Measurements from ENCODE around the gene COMMD4.

The COMMD4 gene

DNA sequence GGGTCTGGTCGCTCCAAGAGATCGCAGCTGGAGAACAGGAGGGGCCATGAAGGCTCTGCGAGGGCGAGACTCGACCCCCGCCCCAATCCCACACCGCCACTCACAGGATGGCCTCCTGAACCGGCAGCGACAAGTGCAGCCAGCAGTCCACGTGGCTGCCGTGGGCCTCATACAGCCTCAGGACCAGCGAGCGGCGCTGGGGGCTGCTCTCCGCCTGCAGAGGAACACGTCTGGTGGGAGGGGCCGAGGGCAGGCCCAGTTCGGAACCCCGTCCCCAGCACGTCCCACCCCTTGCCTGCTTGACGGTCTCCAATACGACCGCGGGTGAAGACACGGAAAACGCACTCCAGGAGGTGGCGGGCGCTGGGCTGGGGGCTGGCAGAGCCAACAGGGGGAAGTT is 20.1 kb downstream of the COMMD4 start:
- no peak for DNase-seq (ENCODE audit: extremely low read depth, low read depth)
- TF ChIP-seq, protein P1, sequence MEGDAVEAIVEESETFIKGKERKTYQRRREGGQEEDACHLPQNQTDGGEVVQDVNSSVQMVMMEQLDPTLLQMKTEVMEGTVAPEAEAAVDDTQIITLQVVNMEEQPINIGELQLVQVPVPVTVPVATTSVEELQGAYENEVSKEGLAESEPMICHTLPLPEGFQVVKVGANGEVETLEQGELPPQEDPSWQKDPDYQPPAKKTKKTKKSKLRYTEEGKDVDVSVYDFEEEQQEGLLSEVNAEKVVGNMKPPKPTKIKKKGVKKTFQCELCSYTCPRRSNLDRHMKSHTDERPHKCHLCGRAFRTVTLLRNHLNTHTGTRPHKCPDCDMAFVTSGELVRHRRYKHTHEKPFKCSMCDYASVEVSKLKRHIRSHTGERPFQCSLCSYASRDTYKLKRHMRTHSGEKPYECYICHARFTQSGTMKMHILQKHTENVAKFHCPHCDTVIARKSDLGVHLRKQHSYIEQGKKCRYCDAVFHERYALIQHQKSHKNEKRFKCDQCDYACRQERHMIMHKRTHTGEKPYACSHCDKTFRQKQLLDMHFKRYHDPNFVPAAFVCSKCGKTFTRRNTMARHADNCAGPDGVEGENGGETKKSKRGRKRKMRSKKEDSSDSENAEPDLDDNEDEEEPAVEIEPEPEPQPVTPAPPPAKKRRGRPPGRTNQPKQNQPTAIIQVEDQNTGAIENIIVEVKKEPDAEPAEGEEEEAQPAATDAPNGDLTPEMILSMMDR (IDR thresholded peaks at IDR 0.05; ENCODE audit: low read depth, low read length), result no peak

DNA sequence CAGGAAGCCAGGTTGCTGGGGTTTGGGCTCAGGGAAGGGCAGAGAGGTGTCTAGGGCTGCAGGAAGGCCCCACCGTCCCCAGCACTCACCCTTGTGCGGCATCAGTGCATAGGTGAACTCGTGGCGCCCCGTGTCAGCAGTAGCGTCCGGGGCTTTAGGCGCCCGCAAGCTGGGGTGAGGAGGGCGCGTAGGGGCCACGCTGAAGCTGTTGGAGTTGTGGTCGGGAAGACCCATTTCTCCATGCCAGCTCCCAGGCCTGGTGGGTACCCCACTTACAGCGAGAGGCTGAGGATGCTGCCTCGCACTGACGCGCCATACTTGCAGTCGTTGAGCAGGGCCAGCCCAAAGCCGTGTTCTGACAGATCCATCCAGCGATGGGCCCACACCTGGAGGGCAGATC is 20.7 kb downstream of the COMMD4 start:
- TF ChIP-seq, protein P1 (IDR thresholded peaks at IDR 0.05; ENCODE audit: low read depth, low read length), result no peak
- no peak for DNase-seq (ENCODE audit: extremely low read depth, low read depth)

GRCh38 chr15:75357976-75358673 is 22.3 kb downstream of the COMMD4 start:
- TF ChIP-seq, protein P1 (IDR thresholded peaks at IDR 0.05; ENCODE audit: low read depth, low read length), result no peak
- no peak for DNase-seq (ENCODE audit: extremely low read depth, low read depth)

- no peak for DNase-seq (ENCODE audit: extremely low read depth, low read depth)
- TF ChIP-seq, protein P1 (IDR thresholded peaks at IDR 0.05; ENCODE audit: low read depth, low read length), result no peak
These were observed 23.1 kb downstream of the COMMD4 start for GRCh38 chr15:75358771-75359536.

DNA sequence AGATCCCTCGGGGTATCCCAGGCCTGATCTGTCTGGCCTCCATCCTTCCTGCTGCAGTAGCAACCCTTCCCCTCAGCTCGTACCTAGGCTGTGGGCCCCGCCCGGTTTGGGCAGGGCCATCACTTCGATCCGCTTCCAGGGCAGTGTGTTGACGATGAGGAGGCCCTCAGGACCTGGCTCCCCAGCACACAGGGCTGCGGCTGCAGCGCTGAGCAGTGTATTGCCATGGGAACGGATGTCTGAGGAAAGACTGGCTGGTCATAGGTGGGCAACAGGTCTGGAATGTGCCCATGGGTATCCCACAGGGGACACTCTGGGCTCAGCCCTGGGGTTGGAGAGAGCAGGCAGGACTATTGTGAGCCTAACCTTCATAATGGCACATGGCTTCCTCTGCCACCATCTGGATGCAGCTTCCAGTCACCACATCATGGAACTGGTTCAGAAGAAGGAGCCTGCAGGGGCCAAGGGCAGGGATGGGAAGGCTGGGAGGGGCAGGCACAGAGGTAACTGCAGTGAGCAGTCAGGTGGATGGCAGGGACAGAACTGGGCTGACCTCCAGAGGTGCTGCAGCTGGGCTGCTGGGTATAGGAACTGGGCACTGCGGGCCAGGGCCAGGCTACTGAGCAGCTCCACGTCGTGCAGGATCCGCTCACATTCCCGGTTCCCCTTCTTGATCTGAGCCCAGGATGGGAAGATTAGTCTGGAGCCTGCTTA is 23.8 kb downstream of the COMMD4 start:
- TF ChIP-seq, protein P1 (IDR thresholded peaks at IDR 0.05; ENCODE audit: low read depth, low read length), result no peak
- no peak for DNase-seq (ENCODE audit: extremely low read depth, low read depth)

DNA sequence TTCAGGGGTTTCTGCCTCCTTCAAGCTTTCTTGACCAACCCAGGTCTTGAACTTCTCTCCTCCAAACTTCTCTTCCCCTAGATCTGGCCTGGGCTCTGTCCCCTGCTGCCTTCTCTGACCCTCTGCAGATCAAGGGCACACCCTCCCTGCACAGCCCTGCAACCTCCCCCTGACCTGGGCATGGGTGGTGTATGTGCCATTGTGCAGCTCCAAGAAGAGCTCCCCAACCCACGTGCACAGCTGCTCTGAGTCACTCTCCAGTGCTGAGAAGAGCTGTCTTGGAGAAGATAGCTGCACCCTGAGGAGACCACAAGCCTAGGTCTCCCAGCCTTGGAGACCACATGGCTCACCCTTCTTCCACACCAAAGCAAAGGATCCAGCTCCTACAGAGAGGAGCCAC is 24.5 kb downstream of the COMMD4 start:
- TF ChIP-seq, protein P1 (IDR thresholded peaks at IDR 0.05; ENCODE audit: low read depth, low read length), result no peak
- no peak for DNase-seq (ENCODE audit: extremely low read depth, low read depth)

GRCh38 chr15:75360856-75361255 is 25.0 kb downstream of the COMMD4 start:
- TF ChIP-seq, protein P1 (IDR thresholded peaks at IDR 0.05; ENCODE audit: low read depth, low read length), result no peak
- DNase-seq (ENCODE audit: extremely low read depth, low read depth), result no peak
